Endothelial cell (in vitro differentiated cells): ENCODE data around the gene SH2D2A. TPM values are rescaled to one million over a fixed set of nuclear protein-coding genes. Genes with fewer than 3 reads are reported as not detected.
"Not testable (repeated sequence)": the region's sequence is repeated elsewhere in the genome, so short reads cannot be mapped to it uniquely, and the experiment has no call there.

Experiments
- DNase-seq: peaks from one replicate; pipeline ENCODE4 v3.0.0; 2021; ENCODE audit warnings: low spot score
- H3K27ac Mint-ChIP-seq: one replicate; pipeline ENCODE4 v1.8.0; 2021; ENCODE audit warnings: mixed read lengths, inconsistent platforms; ENCODE audit not compliant: unreplicated experiment
- H3K27me3 Mint-ChIP-seq: one replicate; pipeline ENCODE4 v1.8.0; 2021; ENCODE audit warnings: mild to moderate bottlenecking, moderate library complexity, mixed read lengths, inconsistent platforms; ENCODE audit not compliant: unreplicated experiment
- H3K36me3 Mint-ChIP-seq: one replicate; pipeline ENCODE4 v1.8.0; 2021; ENCODE audit warnings: mild to moderate bottlenecking, low read depth, mixed read lengths, inconsistent platforms; ENCODE audit not compliant: unreplicated experiment
- H3K4me1 Mint-ChIP-seq: one replicate; pipeline ENCODE4 v1.8.0; 2021; ENCODE audit warnings: mild to moderate bottlenecking, mixed read lengths, inconsistent platforms; ENCODE audit not compliant: unreplicated experiment
- H3K4me3 Mint-ChIP-seq: one replicate; pipeline ENCODE4 v1.8.0; 2021; ENCODE audit warnings: mild to moderate bottlenecking, mixed read lengths, inconsistent platforms; ENCODE audit not compliant: unreplicated experiment
- H3K9me3 Mint-ChIP-seq: one replicate; pipeline ENCODE4 v1.8.0; 2021; ENCODE audit warnings: mixed read lengths, inconsistent platforms; ENCODE audit not compliant: unreplicated experiment
- CTCF ChIP-seq: fragments of 200-600 bp; sonication (generic); IDR thresholded peaks from one replicate; pipeline ENCODE4 v1.5.0; 2021; ENCODE audit warnings: antibody characterized with exemption; ENCODE audit not compliant: unreplicated experiment
- total RNA-seq: library from RNA; stranded (reverse); fragmentation: NEBNext Ultra II Directional; extraction: Animal tissue kit (Norgen Biotek cat#: 25700); gene quantifications from one replicate; pipeline ENCODE4 v1.2.1, GENCODE V29; 2021; ENCODE audit not compliant: unreplicated experiment

SH2D2A gene
- total RNA-seq, 1 donor from 2014 or later: not detected

GRCh38 chr1:156767879-156768604, 48.6 kb downstream of the SH2D2A start:
- peak overlapping the region; percentile 70 for H3K27ac Mint-ChIP-seq
- no peak for TF ChIP-seq CTCF
- peak; percentile 38 for DNase-seq
- H3K4me3 Mint-ChIP-seq: no peak overlapping the region
- H3K27me3 Mint-ChIP-seq: peaks cover 6% of the 10 kb centered on the region
- H3K36me3 Mint-ChIP-seq: peaks cover 7% of the 10 kb centered on the region
- no peaks in the 10 kb centered on the region for H3K9me3 Mint-ChIP-seq
- peaks cover 29% of the 10 kb centered on the region for H3K4me1 Mint-ChIP-seq

DNA sequence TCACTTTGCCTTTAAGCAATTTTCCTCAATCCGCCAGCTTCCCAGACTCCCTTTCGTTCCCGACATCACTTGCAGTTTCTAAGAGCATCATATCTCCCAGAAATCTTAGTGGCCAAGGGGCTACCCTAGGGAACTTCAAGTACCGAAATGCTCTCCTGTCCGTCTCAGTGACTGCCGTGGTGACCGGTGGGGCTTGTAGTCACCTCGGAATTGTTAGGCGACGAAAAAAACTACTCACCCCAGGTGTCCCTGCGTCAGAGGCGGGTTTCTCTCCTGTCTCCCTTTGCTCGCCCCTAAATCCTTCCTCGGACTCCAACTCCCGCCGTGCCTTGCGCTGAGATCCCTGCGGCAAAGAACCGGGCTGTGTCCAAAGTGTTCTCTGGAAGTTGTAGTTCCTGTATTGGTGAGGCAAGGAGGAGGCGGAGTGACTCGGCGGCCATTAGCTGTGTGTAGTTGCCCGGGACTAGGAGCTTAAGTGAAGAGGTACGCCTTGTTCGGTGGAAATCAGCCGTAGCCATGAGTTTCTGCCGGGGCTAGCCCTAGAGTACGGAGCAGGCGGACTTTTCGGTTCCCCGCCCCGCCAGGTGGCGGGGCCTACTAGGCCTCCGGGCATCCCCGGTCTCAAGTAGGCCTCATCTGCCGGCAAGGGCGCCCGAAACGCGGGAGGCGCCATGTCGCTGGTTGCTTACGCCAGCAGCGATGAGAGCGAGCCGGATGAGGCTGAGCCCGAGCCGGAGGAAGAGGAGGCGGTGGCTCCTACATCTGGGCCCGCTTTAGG, 49.4 kb downstream of the SH2D2A start, which contains the start of gene PRCC:
Gene PRCC, plus strand, starts transcription at position 435 of the 778 bp plus-strand sequence. Its CDS starts 237 bp downstream, at position 672.
- Mint-ChIP-seq H3K4me3 (no peak within 1 kb of the TSS), H3K27ac (peak within 1 kb of the TSS; percentile 70)
- peak; percentile 94 for DNase-seq

DNA sequence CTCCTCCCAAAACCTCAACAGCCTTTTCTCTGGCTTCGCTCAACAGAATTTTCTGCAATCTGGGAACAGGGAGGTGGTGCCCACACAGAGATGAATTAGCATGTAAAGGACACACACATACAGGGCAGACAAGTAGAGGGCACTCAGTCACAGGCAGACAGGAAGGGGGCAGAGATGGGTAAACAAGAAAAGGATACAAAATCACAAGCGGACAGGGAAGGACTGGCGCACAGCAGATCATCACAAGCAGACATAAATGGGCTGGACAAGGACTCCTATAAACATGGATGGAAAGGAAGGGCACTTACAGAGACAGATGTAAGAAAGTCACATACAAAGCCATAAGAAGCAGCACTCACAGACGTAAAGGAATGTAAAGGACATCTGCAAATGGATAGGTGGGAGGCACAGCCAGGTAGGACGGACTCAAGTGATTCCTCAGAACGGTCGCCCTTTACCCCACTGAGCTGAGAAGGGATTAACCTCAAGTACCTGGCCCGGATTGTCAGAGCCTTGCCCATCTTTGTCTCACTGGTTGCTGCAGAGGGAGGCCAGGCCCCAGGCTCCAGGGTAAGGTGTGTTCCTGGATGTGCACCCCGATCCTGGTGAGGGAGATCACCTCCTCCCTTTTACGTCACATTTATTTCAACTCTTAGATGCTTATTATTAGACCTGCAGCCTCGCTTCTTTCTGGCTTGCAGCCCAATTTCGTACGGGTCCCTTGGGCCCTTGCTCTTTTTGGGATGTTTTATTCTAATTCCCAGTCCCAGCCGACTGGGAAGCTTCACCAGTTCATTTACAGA, 50.1 kb downstream of the SH2D2A start:
- no peak for TF ChIP-seq CTCF
- DNase-seq: no peak
- Mint-ChIP-seq H3K4me3 (no peak overlapping the region), H3K27me3 (peaks cover 5% of the 10 kb centered on the region), H3K9me3 (no peaks in the 10 kb centered on the region), H3K27ac (peak overlapping the region; percentile 38), H3K4me1 (peaks cover 25% of the 10 kb centered on the region), H3K36me3 (peaks cover 7% of the 10 kb centered on the region)

More for the DNA sequence above, 49.4 kb downstream of the SH2D2A start, which contains the start of gene PRCC:
- peaks cover 25% of the 10 kb centered on the region for H3K4me1 Mint-ChIP-seq
- TF ChIP-seq CTCF: no peak
- no peaks in the 10 kb centered on the region for H3K9me3 Mint-ChIP-seq
- H3K27me3 Mint-ChIP-seq: peaks cover 5% of the 10 kb centered on the region
- H3K36me3 Mint-ChIP-seq: peaks cover 7% of the 10 kb centered on the region

GRCh38 chr1:156765666-156766065, 51.0 kb downstream of the SH2D2A start:
- H3K4me1 Mint-ChIP-seq: peaks cover 19% of the 10 kb centered on the region
- H3K27me3 Mint-ChIP-seq: peaks cover 5% of the 10 kb centered on the region
- TF ChIP-seq CTCF: no peak
- H3K9me3 Mint-ChIP-seq: no peaks in the 10 kb centered on the region
- no peak for DNase-seq
- no peak overlapping the region for H3K27ac Mint-ChIP-seq
- no peak overlapping the region for H3K4me3 Mint-ChIP-seq
- peaks cover 2% of the 10 kb centered on the region for H3K36me3 Mint-ChIP-seq

DNA sequence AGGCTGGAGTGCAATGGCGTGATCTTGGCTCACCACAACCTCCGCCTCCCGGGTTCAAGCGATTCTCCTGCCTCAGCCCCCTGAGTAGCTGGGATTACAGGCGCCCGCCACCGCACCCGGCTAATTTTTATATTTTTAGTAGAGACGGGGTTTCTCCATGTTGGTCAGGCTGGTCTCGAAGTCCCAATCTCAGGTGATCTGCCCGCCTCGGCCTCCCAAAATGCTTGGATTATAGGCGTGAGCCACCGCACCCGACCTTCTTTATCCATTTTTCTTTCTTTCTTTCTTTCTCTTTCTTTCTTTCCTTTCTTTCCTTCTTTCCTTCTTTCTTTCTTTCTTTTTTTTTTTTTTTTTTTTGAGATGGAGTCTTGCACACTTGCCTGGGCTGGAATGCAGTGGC, 51.5 kb downstream of the SH2D2A start:
- H3K9me3 Mint-ChIP-seq, DNase-seq, H3K36me3 Mint-ChIP-seq, H3K27ac Mint-ChIP-seq, H3K4me3 Mint-ChIP-seq, H3K27me3 Mint-ChIP-seq: not testable (repeated sequence)
- H3K4me1 Mint-ChIP-seq: peaks cover 19% of the 10 kb centered on the region
